ENCODE measurements around the gene FGFR3.

DNA sequence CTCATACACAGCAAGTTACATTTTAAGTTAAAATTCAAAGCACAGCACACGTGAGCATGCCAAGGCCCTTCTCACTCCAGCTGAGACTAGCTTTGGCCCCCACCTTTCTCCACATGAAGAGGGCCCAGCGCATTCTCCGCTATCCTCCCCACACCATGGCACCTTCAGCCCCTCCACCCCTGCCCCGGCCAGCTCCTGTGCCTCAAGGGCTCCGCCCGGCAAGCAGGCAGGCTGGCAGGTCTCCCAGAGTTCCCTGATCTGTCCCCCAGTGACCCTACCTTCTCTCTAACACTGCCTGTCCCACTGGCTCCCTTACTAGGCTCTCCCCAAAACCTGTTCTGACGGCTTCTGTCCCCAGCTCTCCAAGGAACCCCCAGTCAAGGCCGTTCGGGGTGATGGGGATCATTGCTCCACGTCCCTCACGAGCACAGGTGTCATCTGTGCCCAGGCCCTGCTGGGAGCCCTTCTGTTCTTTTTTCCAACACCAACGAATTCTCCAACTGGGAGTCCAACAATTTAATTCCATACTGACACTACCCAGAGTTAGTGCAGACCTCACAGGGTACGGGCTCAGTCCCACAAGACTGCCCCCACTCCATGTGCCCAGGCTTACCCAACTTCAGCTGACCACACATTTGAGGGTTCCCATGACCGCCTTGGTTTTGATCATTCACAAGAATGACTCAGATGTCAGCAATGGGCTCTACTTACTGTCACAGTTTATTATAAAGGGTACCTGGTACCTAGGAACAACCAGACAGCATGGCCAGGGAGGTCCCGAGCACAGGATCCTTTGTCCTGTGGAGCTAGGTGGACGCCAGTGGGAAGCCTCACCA lies 58.7 kb downstream of the FGFR3 start:
- TF ChIP-seq CTCF (IDR thresholded peaks at IDR 0.05; ENCODE audit: low read length) (no peak), EZH2 (optimal IDR thresholded peaks at IDR 0.05; ENCODE audit: low read depth, low read length) (no peak)
